Aorta (tissue), 5 donors: Measurements from ENCODE around the gene FOXF2. TPM values are rescaled to one million over a fixed set of nuclear protein-coding genes. Genes with fewer than 3 reads are reported as not detected.
"Not testable (repeated sequence)": the region's sequence is repeated elsewhere in the genome, so short reads cannot be mapped to it uniquely, and the experiment has no call there.

Source experiments
- ATAC-seq: fragments of 200-7000 bp; cut with Tn5 transposase; one replicate; pipeline ENCODE4 v1.9.1; 2022; ENCODE audit warnings: moderate library complexity; ENCODE audit not compliant: low FRiP score
- DNase-seq, 2 donors: peaks; one replicate each; pipeline ENCODE4 v3.0.0-alpha.2; 2020
- H3K27ac ChIP-seq, 2 donors: one replicate each; pipeline ENCODE4 v1.5.1; 2013; ENCODE audit warnings: low read length in 2 of 2, mild to moderate bottlenecking in 2 of 2, moderate library complexity in 2 of 2, control low read depth in 1 of 2, inconsistent platforms in 1 of 2, low read depth in 1 of 2
- H3K27me3 ChIP-seq, 2 donors: one replicate each; pipeline ENCODE4 v1.6.1; 2013; ENCODE audit warnings: control low read depth in 1 of 2, low read length in 1 of 2, mild to moderate bottlenecking in 1 of 2, moderate library complexity in 1 of 2; ENCODE audit not compliant: insufficient read depth in 2 of 2, control insufficient read depth in 1 of 2
- H3K36me3 ChIP-seq, 2 donors: one replicate each; pipeline ENCODE4 v1.6.1; 2013; ENCODE audit warnings: control low read depth in 1 of 2, low read length in 1 of 2, mild to moderate bottlenecking in 1 of 2; ENCODE audit not compliant: insufficient read depth in 2 of 2, control insufficient read depth in 1 of 2
- H3K4me1 ChIP-seq, 2 donors: one replicate each; pipeline ENCODE4 v1.6.1; 2013; ENCODE audit warnings: low read length in 2 of 2, control low read depth in 1 of 2, mild to moderate bottlenecking in 1 of 2, moderate library complexity in 1 of 2; ENCODE audit not compliant: insufficient read depth in 2 of 2, control insufficient read depth in 1 of 2
- H3K4me3 ChIP-seq, 2 donors: one replicate each; pipeline ENCODE4 v1.5.1; 2013; ENCODE audit warnings: low read length in 2 of 2, control low read depth in 1 of 2, mild to moderate bottlenecking in 1 of 2
- H3K9me3 ChIP-seq: one replicate; pipeline ENCODE4 v1.6.1; 2013; ENCODE audit warnings: mild to moderate bottlenecking, low read length; ENCODE audit not compliant: control insufficient read depth
- WGBS, 2 donors: extraction: QIAGEN DNeasy Blood & Tissue Kit; methylation state at CpG; one replicate each; pipeline ENCODE4 v1.1.7; 2013; 5-methylcytosine and 5-hydroxymethylcytosine counted together
- intact Hi-C, 2 donors: fragments of 100-400 bp; cut with DNase I; formaldehyde crosslinking; loops; one replicate each; pipeline versions ENCODE4 v1.14.2 to v1.15.0; 2022
- polyA plus RNA-seq, 2 donors: library from polyadenylated mRNA; stranded (reverse); fragments of 200-250 nt; gene quantifications; one replicate each; pipeline ENCODE4 v1.2.3, GENCODE V29; 2013
- total RNA-seq, 2 donors: library from RNA; stranded (reverse); fragmentation: NEBNext Ultra II Directional; extraction: Animal tissue kit (Norgen Biotek cat#: 25700); gene quantifications; one replicate each; pipeline ENCODE4 v1.2.1, GENCODE V29; 2021
- donor health status: healthy with polysubstance abuse.
- donor health status: Bipolar disorder and iron deficiency.
- donor health status: DM: no; HTN: no; CAD: no.
- donor health status: DM: no; HTN: no; CAD: no.
- donor health status: DM: yes; HTN: yes; CAD: no.

The FOXF2 gene
- total and polyA plus RNA-seq, 4 donors, result 0.52 to 0.69 TPM; not detected in 2

DNA sequence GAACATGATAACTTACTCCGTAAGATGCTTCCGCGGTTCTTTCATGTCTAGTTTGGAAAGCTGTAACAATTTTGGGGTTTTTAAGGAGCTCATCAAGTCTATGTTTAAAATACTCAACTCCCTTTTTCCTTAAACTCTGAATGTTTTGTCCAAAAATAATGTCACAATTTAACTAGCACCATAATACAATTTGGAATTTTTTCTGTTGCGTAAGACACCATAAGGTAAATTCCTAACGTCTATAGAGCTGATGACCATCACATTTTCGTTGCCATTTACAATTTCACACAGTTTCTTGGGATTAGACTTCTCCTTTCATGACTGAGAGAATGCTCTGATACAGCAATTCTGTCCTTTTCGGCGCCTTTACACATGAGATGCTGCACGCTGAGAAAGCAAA, 26.7 kb upstream of the FOXF2 start:
- no peak overlapping the region for H3K27ac ChIP-seq
- no peaks in the 10 kb centered on the region for H3K4me1 ChIP-seq
- 87 to 88% methylated on average over 9 of the region's 9 CpGs for WGBS, 2 donors
- no peak overlapping the region for H3K4me3 ChIP-seq
- ATAC-seq, result no peak
- no peaks in the 10 kb centered on the region for H3K36me3 ChIP-seq
- no peak for DNase-seq
- no peaks in the 10 kb centered on the region for H3K27me3 ChIP-seq
- intact Hi-C loops, result no loop called here
- H3K9me3 ChIP-seq, result no peaks in the 10 kb centered on the region

- ATAC-seq, result no peak
- 82 to 88% methylated on average over 4 of the region's 4 CpGs for WGBS, 2 donors
- H3K9me3 ChIP-seq, result no peaks in the 10 kb centered on the region
Measured at GRCh38 chr6:1363298-1363697, 26.1 kb upstream of the FOXF2 start.

GRCh38 chr6:1363729-1364572, 25.4 kb upstream of the FOXF2 start:
- WGBS, 2 donors, result 37 to 50% methylated on average over 16 of the region's 16 CpGs
- H3K27me3 ChIP-seq, result no peaks in the 10 kb centered on the region
- DNase-seq, result no peak
- no peaks in the 10 kb centered on the region for H3K9me3 ChIP-seq
- ATAC-seq, result peak; percentile 50
- H3K4me3 ChIP-seq, result no peak overlapping the region
- no peak overlapping the region for H3K27ac ChIP-seq
- intact Hi-C loops, result no loop called here
- H3K4me1 ChIP-seq, result no peaks in the 10 kb centered on the region
- H3K36me3 ChIP-seq, result no peaks in the 10 kb centered on the region

More at GRCh38 chr6:1363298-1363697, 26.1 kb upstream of the FOXF2 start:
- H3K27me3 ChIP-seq, result no peaks in the 10 kb centered on the region
- H3K36me3 ChIP-seq, result no peaks in the 10 kb centered on the region
- H3K4me1 ChIP-seq, result no peaks in the 10 kb centered on the region
- H3K4me3 ChIP-seq, result no peak overlapping the region
- no peak for DNase-seq
- H3K27ac ChIP-seq, result no peak overlapping the region
- intact Hi-C loops, result no loop called here

GRCh38 chr6:1364791-1365190, 24.6 kb upstream of the FOXF2 start:
- WGBS, 2 donors, result 78 to 82% methylated on average over 2 of the region's 2 CpGs
- H3K4me1 ChIP-seq, result no peaks in the 10 kb centered on the region
- no peak overlapping the region for H3K4me3 ChIP-seq
- H3K9me3 ChIP-seq, result no peaks in the 10 kb centered on the region
- no peak overlapping the region for H3K27ac ChIP-seq
- no peaks in the 10 kb centered on the region for H3K36me3 ChIP-seq
- intact Hi-C loops, result no loop called here
- ATAC-seq, result no peak
- H3K27me3 ChIP-seq, result no peaks in the 10 kb centered on the region
- no peak for DNase-seq

DNA sequence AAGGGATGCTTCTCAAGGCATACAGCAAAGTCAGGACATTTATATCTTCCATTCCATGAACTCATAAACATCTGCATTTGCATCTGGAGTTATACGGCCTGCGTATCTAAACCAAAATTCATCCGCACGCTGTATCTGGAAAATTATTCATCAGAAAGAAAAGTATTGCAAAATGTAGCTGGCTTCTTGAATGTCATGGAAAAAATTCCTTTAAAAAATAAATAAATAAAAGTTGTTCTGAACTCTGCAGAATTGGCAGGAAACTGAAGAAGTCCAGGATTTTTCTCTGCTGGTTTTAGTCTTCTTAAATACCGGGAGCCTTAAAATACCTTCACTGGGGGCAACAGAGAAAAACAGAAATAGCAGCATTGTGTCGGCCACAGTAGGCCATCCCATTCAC, 23.7 kb upstream of the FOXF2 start:
- DNase-seq, result no peak

GRCh38 chr6:1367771-1368170, 21.6 kb upstream of the FOXF2 start:
- Histone ChIP-seq H3K36me3 (no peaks in the 10 kb centered on the region), H3K4me3 (no peak overlapping the region), H3K27ac (no peak overlapping the region), H3K27me3 (no peaks in the 10 kb centered on the region), H3K4me1 (no peaks in the 10 kb centered on the region), H3K9me3 (peaks cover 7% of the 10 kb centered on the region)
- ATAC-seq (no peak), DNase-seq (no peak)
- WGBS, 2 donors, result 91 to 95% methylated on average over 9 of the region's 9 CpGs
- intact Hi-C loops, result no loop called here

More for the DNA sequence above, 23.7 kb upstream of the FOXF2 start:
- Histone ChIP-seq H3K9me3 (peaks cover 2% of the 10 kb centered on the region), H3K4me1 (no peaks in the 10 kb centered on the region), H3K27me3 (no peaks in the 10 kb centered on the region), H3K36me3 (no peaks in the 10 kb centered on the region), H3K4me3 (no peak overlapping the region), H3K27ac (no peak overlapping the region)
- WGBS, 2 donors, result 79 to 80% methylated on average over 6 of the region's 6 CpGs
- intact Hi-C loops, result no loop called here
- ATAC-seq, result no peak

- Histone ChIP-seq H3K27ac (no peak overlapping the region), H3K4me1 (no peaks in the 10 kb centered on the region), H3K36me3 (no peaks in the 10 kb centered on the region), H3K4me3 (no peak overlapping the region), H3K27me3 (no peaks in the 10 kb centered on the region), H3K9me3 (peaks cover 7% of the 10 kb centered on the region)
- intact Hi-C loops, result no loop called here
- ATAC-seq (no peak), DNase-seq (no peak)
- WGBS, 2 donors, result 77 to 83% methylated on average over 9 of the region's 9 CpGs
Measured at GRCh38 chr6:1368940-1369339, 20.4 kb upstream of the FOXF2 start.

GRCh38 chr6:1369695-1370094, 19.7 kb upstream of the FOXF2 start:
- ATAC-seq, DNase-seq, H3K9me3 ChIP-seq, H3K27me3 ChIP-seq, intact Hi-C loops, H3K4me1 ChIP-seq, H3K27ac ChIP-seq, H3K4me3 ChIP-seq, H3K36me3 ChIP-seq: not testable (repeated sequence)
- 77 to 81% methylated on average over 1 of the region's 1 CpG for WGBS, 2 donors

DNA sequence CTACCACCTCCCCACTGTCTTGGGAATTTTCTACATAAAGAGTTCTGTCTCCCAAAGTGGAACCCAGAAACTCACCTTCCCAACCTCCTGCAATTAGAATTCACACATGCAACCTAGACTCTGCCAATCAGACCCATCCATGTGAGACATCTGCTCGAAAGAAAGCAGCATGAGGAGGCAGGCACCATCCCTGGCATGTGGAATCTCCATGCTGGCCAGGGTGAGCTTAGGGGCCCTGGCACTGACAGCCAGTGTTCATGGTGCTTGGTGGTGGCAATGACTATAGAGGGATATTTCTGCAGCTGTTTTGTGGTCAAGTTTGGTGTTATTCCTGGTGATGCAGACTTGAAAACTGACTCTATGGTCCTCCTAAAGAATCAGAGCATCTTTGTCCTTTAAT, 17.4 kb upstream of the FOXF2 start:
- whole genome bisulfite sequencing, 2 donors, result 52 to 58% methylated on average over 1 of the region's 1 CpG
- no peak for DNase-seq
- ATAC-seq, result no peak
- H3K36me3 ChIP-seq, result no peaks in the 10 kb centered on the region
- H3K4me3 ChIP-seq, result peak overlapping the region in 1 of 2 donors; percentile 14
- intact Hi-C loops, result no loop called here
- peaks cover 7% of the 10 kb centered on the region for H3K9me3 ChIP-seq
- no peaks in the 10 kb centered on the region for H3K4me1 ChIP-seq
- H3K27me3 ChIP-seq, result peaks cover 0 to 7% of the 10 kb centered on the region in 2 donors
- no peak overlapping the region for H3K27ac ChIP-seq
